Kidney glomerular epithelial cell (primary cell): ENCODE results near the gene CLIC3.
"Not testable (repeated sequence)": the region's sequence is repeated elsewhere in the genome, so short reads cannot be mapped to it uniquely, and the experiment has no call there.

Experiments
- DNase-seq: peaks from one replicate; lab custom pipeline; 2025; lab: John Stamatoyannopoulos, UW

Gene CLIC3

DNA sequence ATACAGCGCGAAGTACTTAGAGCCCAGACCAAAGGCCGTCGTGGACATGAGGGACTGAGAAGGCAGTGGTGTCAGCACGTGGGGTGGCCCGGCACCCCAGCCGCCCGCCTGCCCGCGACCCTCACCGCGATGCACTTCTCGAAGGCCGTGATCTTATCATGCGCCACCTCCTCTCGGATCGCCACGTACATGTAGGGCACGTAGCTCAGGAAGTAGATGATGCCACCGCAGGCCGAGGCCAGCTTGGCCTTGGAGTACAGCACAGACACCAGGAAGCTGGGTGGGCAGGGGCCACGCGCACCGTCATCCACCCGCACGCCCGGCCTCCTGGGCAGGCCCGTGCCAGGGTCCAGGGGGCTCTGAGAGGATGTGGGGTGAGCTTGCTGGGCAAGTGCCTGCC, 20.7 kb upstream of the CLIC3 start:
- no peak for DNase-seq

DNA sequence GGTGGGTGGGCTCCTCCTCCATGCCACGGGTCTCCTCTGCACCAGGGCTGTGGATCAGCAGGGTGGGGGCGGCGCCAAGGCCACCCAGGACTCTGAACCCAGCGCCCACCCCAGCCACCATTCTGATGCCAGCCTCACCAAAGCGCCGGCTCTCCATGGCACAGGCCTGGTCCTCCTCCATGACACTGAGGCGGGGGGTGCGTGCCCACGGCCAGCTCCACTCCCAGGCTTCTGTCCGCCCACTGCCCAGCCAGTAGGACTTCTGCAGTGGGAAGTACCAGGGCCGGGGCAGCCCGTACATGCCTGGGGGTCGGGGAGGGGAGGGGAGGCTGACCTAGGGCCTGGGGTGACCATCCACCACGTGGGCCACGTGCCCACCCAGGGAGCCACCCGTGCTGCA, 20.1 kb upstream of the CLIC3 start:
- DNase-seq, result no peak

DNA sequence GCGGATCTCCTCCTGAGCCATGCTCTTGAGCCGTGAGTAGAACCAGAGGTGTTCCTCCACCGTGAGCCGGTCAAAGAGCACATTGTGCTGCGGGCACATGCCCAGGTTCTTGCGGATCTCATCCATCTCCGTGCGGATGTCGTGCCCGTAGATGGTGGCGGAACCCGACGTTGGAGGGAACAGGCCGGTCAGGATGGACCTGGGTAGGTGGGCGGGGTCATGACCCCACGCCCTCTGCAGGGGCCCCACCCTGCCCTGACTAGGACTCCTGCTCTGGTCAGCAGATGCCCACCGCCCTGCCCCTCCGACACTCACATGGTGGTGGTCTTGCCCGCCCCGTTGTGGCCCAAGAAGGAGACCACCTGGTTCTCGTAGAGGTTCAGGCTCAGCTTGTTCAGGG, 19.6 kb upstream of the CLIC3 start:
- no peak for DNase-seq

DNA sequence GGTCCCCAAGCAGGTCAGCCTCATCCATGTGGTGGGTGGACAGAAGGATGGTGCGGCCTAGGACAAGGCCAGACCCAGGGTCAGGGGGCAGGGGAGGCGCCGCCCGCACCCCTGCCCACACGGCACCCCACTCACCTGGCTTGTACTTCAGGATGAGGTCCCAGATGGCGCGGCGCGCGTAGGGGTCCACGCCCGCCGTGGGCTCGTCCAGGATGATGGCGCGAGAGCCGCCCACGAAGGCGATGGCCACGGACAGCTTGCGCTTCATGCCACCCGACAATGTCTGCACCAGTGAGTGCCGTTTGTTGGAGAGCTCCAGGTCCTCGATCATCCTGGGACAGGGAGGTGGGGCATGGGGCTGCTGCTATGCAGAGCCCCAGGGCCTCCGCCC, 19.2 kb upstream of the CLIC3 start:
- DNase-seq, result no peak

DNA sequence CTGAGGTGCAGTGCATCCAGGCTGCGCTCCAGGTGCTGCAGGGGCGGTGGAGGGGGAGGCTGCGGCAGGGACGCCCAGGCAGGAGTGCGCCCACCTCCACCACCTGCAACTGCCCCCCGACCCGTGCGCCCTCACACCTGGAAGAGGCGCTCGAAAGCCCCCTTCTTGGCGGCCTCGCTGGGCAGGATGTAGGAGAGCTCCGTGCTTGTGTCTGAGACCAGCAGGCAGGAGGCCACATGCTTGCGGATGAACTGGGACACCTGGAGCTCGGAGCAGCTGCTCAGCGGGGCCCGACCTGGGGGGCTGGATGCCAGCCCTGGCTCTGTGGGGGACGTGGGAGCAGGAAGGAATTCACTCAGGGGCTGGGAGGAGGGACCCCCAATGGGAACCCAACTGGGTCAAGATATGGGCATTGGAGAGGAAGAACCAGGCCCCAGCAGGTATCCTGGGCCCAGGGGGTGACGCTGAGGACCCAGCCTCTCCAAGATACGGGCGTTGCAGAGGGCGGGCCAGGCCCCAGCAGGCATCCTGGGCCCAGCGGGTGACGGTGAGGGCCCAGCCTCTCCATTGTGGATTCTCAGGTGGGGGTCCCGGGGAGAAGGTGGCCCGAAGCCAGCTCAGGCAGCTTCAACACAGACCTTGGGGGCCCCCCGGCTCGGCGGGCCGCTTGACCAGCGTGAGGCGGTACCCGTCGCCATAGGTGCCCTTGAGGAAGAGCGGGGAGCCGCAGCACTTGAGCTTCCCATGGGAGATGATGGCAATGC, 18.6 kb upstream of the CLIC3 start:
- DNase-seq, result no peak

DNA sequence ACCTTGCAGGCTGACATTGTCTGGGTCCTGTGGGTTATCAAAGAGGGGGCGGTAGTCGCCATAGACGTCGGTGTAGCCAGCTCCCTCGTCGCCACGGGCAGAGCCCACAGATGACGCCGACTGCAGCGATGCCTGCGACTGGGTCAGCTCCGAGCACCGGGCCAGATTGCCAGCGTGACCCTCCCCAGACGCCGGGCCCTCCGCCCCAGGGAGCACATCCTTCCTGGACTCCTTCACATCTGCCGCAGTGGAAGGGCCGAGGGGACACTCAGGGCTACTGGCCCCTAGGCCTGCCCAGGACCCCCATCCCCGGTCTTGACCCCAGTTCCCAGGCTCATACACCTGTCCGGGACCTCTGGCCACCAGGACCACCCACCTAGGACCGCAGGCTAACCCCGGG, 17.8 kb upstream of the CLIC3 start:
- no peak for DNase-seq

DNA sequence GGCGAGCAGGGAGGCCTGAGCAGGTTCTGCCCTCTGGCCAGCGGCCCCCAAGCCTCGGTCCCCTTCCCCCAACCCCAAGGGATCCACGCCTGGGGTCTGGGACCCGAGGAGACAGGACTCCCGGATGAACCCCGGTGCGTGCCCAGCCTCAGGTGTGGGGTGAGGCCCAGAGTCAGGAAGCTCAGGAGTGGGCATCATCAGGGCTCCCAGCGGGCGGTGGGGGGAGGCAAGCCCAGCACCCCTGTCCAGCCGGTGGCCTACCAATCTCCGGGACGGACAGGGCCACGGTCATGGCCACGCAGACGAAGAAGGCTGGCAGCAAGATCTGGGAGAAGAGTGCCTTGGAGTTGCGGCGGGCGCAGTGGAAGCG, 17.2 kb upstream of the CLIC3 start:
- no peak for DNase-seq

DNA sequence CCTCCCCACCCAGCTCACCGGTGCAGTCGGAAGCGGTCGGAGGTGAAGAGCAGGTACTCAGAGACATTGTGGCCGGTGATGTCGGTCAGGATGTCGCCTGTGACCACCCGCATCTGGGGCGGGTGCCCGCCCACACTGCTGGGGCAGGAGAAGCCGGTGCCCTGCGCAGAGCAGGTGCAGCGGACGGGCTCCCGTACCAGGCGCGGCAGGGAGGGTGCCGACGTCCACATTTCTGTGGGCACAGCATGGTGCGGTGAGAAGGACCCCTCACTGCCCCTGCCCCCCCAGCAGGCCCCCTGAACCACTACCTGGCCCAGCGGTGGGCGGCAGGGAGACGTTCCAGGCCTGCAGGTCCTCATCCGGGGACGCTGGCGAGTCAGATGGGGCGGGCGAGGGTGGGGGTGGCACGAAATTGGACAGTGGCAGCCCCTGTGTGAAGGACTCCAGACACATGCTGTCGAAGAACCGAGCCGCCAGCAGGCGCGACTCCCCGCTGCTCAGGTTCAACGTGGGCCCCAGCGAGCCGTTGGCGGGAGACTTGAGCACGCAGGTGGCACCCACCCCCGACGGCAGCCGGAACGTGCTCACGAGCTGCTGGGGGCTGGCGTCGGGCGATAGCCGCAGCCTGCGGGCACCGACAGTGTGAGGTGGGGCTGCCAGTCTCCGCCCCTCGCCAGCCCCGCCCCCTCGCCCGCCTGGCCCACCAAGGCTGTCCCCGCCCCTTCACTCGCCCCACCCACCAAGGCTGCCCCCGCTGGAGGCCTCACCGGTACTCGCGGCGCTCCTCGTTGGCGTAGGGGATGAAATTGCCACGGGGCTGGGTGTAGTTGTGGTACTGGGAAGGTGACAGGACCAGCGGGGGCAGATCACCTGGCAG, 16.6 kb upstream of the CLIC3 start:
- no peak for DNase-seq

DNA sequence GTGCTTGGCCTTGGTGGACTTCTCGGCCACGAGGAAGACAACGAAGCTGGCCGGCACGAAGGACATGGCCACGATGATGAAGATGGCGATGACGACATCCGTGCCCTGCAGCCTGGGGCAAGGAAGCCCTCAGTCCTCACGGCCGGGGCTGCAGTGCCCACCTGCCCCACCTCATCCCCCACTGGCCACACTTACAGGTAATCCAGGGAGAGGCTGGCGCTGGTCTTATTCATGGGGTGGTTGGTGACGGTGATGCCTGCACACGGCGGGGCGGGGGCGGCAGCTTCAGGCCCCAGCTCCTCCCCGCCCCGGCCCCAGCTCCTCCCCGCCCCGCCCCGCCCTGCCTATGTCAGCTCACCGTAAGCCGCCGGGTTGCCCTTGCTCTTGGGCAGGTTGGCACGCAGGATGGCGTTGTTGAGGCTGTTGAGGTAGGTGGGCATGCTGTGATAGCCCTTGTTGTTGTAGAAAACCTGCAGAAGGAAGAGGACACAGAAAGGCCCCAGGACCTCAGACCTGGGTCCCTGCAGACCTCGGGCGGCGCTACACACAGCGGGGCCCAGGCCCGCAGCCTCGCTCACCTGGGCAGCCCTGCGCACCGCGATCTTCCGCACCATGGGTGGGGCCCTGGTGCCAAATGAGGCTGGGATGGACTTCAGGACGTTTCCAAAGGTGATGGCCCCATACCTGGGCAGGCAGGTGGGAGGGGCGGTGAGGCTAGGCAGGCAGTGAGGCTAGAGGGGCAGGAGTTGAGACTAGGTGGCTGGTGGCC, 15.7 kb upstream of the CLIC3 start:
- no peak for DNase-seq

DNA sequence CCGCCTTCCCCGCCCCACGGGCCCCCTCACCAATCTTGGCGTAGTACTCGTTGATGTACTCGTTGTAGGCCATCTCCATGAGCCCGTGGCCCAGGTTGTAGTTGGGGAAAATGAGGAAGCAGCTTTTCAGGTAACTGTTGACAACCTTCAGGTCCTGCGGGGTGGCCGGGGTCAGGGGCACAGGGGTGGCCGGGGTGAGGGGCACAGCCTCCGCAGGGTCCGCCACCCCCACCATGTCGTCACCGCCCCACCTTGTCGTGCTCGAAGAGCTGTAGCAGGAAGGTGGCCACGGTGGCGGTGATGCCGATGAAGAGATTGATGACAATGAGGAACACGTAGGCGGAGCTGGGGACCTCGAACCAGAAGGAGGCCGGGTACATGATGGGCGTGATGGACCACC, 14.8 kb upstream of the CLIC3 start:
- no peak for DNase-seq

DNA sequence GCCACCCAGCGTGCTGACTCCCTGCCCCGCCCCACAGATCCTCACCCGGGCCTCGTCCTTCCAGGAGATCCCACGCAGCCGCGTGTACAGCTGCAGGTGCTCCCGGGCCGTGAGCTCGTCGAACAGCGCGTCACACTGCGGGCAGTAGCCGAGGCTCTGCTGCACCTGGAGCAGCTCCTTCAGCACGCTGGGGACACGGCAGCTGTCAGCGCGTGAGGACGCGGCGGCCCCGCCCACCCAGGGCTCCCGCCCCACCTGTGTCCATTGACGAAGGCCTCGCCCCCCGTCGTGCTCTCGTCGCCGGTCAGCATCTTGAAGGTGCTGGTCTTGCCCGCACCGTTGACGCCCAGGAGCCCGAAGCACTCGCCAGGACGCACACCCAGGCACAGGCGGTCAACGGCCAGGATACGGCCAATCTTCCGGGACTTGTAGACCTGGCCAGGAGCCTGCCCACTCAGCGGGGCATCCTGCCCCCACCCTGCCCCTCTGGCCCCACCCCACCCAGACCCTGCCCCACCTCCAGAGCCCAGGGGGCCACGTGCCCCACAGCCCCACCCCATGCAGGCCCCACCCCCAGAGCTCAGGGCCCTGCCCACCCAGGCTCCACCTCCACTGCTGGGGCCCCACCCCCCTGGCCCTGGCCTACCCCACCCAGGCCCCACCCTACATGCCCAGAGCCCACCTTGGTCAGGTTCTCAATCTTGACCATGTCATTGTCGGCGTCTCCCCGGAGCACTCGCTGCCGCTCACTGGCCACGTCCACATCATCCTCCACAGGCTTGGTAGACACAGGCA, 13.8 kb upstream of the CLIC3 start:
- no peak for DNase-seq

DNA sequence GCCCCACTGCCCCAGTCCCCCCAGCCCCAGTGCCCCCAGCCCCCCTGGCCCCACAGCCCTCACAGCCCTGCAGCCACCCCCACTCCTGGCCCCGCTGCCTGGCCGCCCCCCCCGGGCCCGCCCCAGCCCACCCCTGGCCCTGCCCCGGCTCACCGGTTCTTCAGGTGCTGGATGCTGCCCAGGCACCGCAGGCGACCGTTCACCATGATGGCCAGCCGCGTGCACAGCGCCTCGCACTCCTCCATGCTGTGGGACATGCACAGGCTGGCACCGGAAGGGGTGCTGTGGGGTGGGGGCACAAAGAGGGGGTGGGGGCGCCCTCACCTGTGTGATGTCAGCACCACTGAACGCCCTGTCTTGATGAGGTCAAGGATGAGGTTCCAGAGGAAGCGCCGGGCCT, 12.8 kb upstream of the CLIC3 start:
- no peak for DNase-seq

DNA sequence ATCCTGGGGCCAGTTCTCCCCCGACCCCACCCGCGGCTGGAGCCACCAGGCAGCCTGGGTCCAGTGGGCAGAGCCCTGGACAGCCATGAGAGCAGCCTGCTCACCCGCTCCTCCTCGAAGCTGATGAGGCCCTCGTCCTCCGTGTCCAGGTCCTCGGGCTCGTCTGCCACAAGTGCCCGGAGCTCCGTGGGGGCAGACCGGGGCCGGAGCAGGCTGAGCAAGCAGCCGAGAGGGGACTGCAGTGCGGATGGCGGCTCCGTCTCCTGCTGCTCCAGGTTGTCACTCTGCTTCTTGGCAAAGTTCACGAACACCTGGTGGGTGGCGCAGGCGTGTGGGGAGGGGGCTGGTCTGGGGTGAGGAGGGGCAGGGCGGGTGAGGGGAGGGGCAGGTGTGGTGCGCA, 11.9 kb upstream of the CLIC3 start:
- DNase-seq, result no peak

DNA sequence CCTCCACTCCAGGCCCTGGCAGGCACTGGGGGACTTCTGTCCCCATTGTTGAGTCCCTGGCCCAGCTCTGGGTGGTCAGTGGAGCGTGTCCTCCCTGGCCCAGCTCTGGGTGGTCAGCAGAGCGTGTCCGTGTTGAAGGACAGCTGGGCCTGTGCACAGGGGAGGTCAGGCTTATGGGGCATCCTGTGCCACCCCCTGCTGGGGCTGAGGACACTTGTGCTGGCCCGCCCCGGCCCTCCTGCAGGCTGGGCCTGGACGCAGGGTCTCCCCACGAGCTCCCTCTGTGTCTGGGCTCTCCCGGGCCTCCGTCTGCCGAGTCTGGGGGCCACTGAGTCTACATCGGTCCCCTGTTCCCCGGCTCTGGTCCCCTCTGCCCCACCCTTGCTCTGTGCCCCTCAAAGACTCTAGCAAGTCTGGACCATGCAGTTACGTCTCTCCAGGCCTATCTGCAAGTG, 11.5 kb upstream of the CLIC3 start:
- no peak for DNase-seq

DNA sequence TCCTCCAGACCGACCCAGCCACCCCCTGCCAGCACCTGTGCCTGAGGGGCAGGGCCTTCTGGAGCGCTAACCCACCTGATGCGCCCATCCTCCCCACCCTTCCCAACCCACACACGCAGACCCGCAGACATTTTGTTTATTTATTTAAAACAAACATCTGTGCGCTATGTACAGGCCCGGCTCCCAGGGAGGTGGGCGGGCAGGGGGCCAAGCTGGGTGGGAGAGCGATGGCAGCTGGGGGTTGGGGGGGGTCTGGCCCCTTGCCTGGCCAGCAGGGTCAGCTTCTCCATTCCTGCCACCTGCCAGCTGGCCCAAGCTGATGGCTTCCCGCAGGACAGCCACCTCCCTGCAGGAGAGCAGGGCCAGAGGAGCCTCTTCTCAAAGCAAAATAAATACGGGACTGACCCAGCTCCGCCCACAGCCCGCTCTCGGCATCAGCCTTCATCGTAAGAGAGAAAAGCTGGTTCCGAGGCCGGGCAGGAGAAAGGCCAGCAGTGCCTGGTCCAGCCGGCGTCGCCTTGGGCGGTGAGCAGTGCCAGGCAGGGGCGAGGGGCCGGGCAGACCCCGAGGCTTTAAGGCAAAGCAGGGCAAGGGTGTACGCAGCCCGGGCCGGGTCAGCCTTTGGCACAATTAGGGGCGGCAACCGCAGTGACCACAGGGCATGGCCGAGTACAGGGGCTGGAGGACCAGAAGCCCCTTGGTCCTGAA, 10.9 kb upstream of the CLIC3 start:
- no peak for DNase-seq

DNA sequence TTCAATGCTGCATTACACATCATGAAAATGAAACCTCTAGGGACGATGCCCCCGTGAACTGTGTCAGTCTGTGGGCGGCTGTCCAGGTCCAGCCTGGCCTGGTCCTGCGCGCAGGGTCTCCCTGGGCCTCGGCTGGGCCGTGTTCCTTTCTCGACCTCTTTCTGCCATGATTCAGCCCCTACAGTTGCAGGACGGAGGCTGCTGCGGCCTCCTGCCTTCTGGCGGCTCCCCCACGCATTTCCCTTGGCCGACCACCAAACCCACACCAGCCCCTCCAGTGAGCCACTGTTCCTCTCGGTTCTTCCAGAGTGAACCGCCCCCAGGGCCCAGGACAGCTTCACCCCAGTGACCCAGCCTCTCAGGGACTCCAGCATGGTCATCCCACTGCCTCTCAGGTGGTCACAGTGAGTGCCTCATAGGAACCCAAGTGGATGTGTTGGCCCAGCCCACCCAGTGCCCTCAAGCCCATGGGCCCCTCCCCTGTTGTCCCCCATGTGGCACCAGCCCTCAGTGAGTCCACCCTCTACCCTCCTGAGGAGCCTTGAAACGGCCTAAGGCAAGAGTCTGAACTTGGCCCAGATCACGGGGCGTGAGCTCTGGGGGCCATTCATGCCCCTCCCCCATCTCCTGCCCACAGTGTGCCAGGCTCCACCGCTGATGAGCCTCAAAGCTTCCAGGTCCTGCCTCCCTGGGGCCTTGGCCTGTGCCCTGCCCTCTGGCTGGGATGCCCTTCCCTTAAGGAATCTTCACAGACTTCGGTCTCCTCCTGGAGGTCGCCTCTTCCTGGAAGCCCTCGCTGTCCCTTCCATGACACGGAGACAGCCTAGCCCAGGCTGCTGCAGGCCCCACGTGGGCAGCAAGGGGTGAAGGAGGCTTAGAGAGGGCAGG, 10.0 kb upstream of the CLIC3 start:
- no peak for DNase-seq

DNA sequence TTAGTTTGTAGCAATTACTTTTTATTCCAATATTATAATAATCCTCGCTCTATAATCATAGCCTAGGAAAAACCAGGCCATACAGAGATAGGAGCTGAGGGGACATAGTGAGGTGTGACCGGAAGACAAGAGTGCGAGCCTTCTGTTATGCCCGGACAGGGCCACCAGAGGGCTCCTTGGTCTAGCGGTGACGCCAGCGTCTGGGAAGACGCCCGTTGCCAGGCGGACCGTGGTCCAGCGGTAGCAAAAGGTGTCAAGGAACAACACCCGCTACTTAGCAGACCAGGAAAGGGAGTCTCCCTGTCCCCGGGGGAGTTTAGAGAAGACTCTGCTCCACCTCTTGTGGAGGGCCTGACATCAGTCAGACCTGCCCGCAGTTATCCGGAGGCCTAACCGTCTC, 7.9 kb upstream of the CLIC3 start:
- not testable (repeated sequence) for DNase-seq

DNA sequence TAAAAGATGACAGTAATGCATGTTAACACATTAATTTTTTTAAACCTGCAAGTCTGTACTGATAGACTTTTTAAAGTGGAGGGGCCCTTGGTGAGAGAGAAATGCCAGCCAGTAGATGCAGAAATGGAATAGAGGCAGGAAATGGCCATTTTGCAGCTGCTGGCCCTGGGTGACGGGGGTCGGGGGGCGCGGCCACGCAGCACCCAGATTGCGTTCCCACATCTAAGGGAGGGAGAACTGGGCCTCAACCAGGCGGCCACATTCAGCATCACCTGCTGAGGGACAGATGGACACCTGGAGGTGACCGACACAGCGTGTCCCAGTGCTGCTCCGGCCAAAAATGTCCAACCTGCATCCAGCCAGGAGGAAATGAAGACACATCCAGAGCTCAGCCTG, 6.3 kb upstream of the CLIC3 start:
- no peak for DNase-seq

DNA sequence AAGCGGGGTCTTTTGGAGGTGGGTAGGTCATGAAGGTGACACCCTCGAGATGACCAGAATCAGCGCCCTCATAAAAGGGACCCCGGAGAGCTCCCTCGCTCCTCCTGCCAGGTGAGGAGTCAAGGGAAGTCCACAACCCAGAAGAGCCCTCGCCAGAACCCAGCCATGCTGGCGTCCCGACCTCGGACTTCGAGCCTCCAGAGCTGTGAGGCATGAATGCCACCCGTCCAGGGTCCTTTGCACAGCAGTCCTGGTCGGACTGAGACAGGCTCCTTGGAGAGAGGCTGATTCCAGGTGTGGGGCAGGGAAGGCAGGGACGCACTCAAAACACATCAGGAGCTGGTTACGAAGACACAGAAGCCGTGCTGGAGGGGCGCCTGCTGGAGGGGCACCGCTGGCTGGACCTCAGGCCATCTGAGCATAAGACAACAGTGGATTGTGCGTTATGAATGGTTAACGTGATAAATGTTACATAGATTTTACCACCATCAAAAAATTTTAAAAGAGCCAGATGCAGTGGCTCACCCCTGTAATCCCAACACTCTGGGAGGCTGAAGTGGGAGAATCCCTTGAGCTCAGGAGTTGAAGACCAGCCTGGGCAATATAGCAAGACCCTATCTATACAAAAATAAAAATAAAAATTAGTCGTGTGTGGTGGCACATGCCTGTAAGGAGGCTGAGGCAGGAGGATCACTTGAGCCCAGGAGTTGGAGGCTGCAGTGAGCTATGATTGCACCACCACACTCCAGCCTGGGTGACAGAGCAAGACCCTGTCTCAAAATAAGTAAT, 5.7 kb upstream of the CLIC3 start:
- no peak for DNase-seq
